ENCODE results near the gene PMVK. TPM values are rescaled to one million over a fixed set of nuclear protein-coding genes. Genes with fewer than 3 reads are reported as not detected.

PMVK gene
- total and polyA plus RNA-seq, 2 of the 8 experiments (the other 6 are each of a cell fraction or from before 2014, with no cell fraction given): 23.8 to 26.5 TPM

- TF ChIP-seq PHF8 (conservative IDR thresholded peaks at IDR 0.05; ENCODE audit: low read depth, low read length) (peak; percentile 85), SIN3A (conservative IDR thresholded peaks at IDR 0.05 in 1 of 2, IDR thresholded peaks at IDR 0.05 in 1 of 2; ENCODE audit: low read depth in 1 of 2, low read length in 2 of 2) (peak; percentile 36 to 59; a peak in 3 of 4 replicates), SIRT6 (IDR thresholded peaks at IDR 0.05; ENCODE audit: low read length) (no peak), CEBPB (IDR thresholded peaks at IDR 0.05; ENCODE audit: low read depth, low read length) (no peak), GABPA (IDR thresholded peaks at IDR 0.05; ENCODE audit: borderline replicate concordance, insufficient read depth, low read length) (peak; percentile 88), SAP30 (IDR thresholded peaks at IDR 0.05; ENCODE audit: insufficient read depth, insufficient replicate concordance, low read length) (no peak), GTF2F1 (IDR thresholded peaks at IDR 0.05; ENCODE audit: borderline replicate concordance, low read depth, low read length) (no peak), POU5F1 (IDR thresholded peaks at IDR 0.05; ENCODE audit: low read depth, low read length) (no peak), CTCF (IDR thresholded peaks at IDR 0.05; ENCODE audit: control extremely low read depth in 1 of 3, insufficient read depth in 1 of 3, low read depth in 1 of 3, low read length in 3 of 3) (peak; percentile 37 to 55 (median 53)), EZH2 (IDR thresholded peaks at IDR 0.05; ENCODE audit: low read depth, low read length, severe bottlenecking) (no peak), TAF1 (IDR thresholded peaks at IDR 0.05; ENCODE audit: low read depth, low read length) (peak; percentile 86), MAFK (IDR thresholded peaks at IDR 0.05; ENCODE audit: low read depth, low read length) (no peak), CREB1 (IDR thresholded peaks at IDR 0.05) (peak; percentile 89), RBBP5 (IDR thresholded peaks at IDR 0.05; ENCODE audit: borderline replicate concordance, low read depth, low read length) (peak; percentile 91; the same call in 1 of the 2 replicates), HDAC6 (IDR thresholded peaks at IDR 0.05; ENCODE audit: low read depth, low read length) (no peak), SRF (IDR thresholded peaks at IDR 0.05; ENCODE audit: low read depth, low read length) (no peak), NANOG (IDR thresholded peaks at IDR 0.05; ENCODE audit: insufficient read depth, low read depth, low read length, poor library complexity, severe bottlenecking) (no peak), BACH1 (IDR thresholded peaks at IDR 0.05; ENCODE audit: low read length) (peak; percentile 22; the same call in 1 of the 2 replicates), SP1 (IDR thresholded peaks at IDR 0.05; ENCODE audit: low read depth, low read length) (no peak), ZNF274 (IDR thresholded peaks at IDR 0.05; ENCODE audit: borderline replicate concordance, extremely low read depth, low read length) (no peak), JUN (IDR thresholded peaks at IDR 0.05; ENCODE audit: low read depth, low read length) (no peak)
These were observed 25.0 kb upstream of the PMVK start, which contains the start of gene PYGO2 (continued) for GRCh38 chr1:154961207-154962155.

Measured in H1 (cell line).